Measurements from ENCODE around the gene ABR.

ABR gene

DNA sequence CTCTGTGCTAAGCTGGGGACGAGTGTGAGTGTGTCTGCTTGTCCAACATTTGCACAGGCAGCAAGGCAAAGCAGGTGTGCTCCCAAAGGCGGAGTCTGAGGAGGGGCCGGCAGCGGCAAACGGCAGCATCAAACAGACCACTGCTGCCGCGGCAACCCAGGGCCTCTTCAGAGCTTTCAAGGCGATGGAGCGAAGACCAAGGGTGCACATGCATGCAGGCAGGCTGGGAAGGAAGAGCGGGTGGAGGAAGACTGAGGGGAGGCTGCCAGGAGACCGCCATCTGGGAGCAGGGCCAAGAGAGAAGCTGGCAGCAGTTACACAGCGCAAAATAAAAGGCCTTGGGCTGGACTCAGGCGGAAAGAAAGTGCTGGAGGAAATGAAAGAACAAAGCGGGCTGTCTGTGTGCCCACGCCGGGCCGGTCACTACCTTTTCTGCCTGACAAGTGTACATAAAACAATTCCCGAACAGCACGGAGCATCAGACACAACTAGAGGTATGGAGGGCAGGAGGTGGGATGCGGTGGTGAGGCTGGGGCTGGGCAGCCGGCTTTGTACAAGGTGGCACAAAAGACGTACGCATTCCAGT is 174.3 kb downstream of the ABR start:
- TF ChIP-seq, protein P1, sequence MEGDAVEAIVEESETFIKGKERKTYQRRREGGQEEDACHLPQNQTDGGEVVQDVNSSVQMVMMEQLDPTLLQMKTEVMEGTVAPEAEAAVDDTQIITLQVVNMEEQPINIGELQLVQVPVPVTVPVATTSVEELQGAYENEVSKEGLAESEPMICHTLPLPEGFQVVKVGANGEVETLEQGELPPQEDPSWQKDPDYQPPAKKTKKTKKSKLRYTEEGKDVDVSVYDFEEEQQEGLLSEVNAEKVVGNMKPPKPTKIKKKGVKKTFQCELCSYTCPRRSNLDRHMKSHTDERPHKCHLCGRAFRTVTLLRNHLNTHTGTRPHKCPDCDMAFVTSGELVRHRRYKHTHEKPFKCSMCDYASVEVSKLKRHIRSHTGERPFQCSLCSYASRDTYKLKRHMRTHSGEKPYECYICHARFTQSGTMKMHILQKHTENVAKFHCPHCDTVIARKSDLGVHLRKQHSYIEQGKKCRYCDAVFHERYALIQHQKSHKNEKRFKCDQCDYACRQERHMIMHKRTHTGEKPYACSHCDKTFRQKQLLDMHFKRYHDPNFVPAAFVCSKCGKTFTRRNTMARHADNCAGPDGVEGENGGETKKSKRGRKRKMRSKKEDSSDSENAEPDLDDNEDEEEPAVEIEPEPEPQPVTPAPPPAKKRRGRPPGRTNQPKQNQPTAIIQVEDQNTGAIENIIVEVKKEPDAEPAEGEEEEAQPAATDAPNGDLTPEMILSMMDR (IDR thresholded peaks at IDR 0.05; ENCODE audit: low read depth, low read length): no peak
- peak; percentile 62 for DNase-seq (ENCODE audit: extremely low read depth, low read depth)

DNA sequence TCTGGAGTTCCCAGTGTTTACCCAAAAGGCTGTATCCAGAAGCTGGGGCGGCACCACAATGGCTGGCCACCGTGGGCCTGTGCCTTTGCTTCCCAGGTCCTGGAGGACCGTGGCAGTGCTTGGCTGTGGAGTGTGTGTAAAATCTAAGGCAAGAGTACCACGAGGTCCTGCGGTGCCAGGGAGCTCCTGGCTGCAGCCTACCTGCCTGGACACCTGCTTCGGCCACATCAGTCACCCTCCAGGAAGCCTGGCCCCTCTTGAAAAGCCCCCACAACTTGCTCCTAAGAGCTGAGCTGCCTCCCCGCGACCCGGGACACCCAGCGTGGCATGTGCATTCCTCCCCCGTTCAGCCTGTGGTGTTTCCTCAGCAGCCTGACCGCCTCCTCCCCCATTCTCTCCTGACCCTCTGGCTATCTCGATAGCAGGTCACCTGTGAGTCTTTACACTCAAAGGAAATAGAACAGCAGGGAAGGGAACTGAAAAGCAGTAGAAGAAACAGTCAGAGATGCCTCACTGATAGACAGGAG is 174.9 kb downstream of the ABR start:
- TF ChIP-seq, protein P1 (IDR thresholded peaks at IDR 0.05; ENCODE audit: low read depth, low read length): no peak
- DNase-seq (ENCODE audit: extremely low read depth, low read depth): no peak

DNA sequence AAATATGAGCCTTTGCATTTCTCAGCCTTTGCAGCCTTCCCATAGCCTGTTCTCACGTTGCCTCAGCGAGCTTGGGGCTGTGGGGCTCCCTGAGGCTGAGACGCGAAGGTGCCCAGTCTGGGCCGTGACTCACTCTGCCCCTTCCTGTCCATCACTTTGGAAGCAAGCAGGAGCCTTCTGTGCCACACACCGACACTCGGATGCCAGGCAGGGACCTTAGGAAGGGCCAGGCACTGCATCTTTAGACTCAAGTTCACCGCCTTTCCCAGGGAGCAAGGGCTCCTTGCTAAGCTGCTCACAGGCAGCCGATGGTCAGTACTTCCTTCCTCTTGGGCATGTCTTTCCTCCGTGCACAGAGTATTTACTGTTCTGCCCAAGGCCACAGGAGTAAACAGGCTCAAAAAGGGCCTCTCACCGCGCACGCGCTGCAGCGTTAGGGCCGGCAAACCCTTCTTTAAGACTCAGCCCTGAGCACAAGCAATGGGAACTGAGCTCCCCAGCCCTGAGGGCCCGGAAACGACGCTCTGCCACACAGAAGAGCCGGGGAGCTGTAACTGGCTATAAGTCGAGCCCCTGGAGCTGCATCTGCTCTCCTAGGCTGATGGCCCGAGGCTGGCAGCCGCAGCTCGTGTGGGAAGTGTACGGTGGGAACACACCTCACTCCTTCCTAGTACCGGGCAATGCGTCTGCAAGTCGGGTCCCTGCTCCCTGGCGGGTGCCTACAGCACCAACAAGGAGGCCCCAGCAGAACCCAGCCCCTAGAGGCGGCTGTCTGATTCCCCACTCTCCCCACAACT is 175.6 kb downstream of the ABR start:
- no peak for DNase-seq (ENCODE audit: extremely low read depth, low read depth)
- TF ChIP-seq, protein P1 (IDR thresholded peaks at IDR 0.05; ENCODE audit: low read depth, low read length): no peak

DNA sequence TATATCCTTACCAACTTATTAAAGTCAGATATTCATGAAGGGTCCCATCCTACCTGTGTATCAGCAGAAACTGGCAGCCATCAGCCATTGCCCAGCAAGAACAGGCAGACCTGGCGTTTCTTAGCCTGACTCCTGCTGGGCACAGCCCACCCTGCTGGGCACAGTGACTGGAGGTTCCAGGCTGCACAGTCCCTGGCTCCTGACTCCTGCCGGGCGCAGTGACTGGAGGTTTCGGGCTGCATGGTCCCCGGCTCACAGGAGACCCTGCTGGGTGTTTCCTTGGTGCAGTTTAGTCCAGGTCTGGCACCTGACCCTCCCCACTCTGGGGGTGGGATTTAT is 176.2 kb downstream of the ABR start:
- TF ChIP-seq, protein P1 (IDR thresholded peaks at IDR 0.05; ENCODE audit: low read depth, low read length): no peak
- no peak for DNase-seq (ENCODE audit: extremely low read depth, low read depth)

DNA sequence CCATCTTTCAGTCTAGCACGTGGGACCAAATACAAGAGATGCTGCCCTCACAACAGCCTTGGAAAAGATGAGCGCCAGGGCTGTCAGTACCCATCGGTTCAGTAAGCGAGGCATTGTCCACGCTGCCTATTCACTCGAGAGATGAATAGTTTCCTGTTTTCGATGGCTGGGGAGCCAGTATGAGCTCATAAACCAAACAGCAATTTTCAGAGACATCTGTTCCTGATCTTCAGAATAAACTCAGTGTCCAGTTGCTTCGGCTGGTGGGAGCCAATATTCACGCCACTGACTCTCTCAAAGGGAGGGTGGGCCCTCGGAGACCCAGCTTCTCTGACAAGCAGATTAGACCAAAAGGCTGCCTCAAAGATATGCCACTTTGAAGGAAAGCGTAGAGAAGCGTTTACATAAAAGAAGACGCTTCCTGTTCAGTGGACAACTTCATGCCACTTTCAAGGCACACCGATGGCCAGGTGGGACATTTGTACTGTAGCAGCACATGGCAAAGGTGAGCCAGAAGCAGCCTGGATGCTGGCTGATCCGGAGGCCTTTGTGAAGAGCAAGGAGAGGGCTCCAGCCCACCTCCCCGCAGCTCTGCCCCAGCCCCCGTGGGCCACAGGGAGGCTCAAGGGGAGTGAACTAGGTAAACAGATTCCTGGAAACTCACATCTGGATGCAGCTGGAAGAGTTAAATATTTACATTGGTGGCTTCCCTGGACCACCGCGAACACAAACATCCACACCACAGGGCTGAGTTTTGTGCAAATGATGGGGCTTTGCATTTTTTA is 176.8 kb downstream of the ABR start:
- peak; percentile 38 for DNase-seq (ENCODE audit: extremely low read depth, low read depth)
- TF ChIP-seq, protein P1 (IDR thresholded peaks at IDR 0.05; ENCODE audit: low read depth, low read length): no peak

DNA sequence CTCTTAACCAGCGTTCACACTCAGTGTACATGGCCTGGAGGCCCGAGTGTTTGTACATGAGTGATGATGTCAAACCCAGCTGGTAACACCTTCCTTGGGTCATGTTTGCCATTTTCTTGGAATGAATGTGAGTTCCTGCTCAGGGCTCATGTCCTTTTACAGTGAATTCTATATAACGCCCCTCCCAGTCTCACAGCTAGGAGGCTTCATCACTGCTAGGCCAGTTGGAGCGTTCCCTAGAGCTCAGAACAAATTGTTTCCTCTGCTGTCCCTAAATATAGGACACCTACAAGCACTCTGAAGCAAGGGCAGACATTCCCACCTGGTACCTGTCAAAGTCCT is 177.4 kb downstream of the ABR start:
- DNase-seq (ENCODE audit: extremely low read depth, low read depth): no peak
- TF ChIP-seq, protein P1 (IDR thresholded peaks at IDR 0.05; ENCODE audit: low read depth, low read length): no peak
